Activated T-cell treated with anti-CD3 and anti-CD28 coated beads, Interleukin-2, amount 50 U/mL, for 1 hour (primary cell): ENCODE data around the gene MRLN.
"Not testable (repeated sequence)": the region's sequence is repeated elsewhere in the genome, so short reads cannot be mapped to it uniquely, and the experiment has no call there.

Source experiments
- DNase-seq: peaks from one replicate; pipeline ENCODE4 v3.0.0-alpha.2; 2020

MRLN gene

DNA sequence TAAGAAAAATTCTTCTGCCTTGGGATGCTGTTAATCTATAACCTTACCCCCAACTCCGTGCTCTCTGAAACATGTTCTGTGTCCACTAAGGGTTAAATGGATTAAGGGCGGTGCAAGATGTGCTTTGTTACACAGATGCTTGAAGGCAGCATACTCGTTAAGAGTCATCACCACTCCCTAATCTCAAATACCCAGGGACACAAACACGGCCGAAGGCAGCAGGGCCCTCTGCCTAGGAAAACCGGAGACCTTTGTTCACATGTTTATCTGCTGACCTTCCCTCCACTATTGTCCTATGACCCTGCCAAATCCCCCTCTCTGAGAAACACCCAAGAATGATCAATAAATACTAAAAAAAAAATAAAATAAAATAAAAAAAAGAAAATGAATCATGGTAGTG, 8.5 kb downstream of the MRLN start:
- not testable (repeated sequence) for DNase-seq

DNA sequence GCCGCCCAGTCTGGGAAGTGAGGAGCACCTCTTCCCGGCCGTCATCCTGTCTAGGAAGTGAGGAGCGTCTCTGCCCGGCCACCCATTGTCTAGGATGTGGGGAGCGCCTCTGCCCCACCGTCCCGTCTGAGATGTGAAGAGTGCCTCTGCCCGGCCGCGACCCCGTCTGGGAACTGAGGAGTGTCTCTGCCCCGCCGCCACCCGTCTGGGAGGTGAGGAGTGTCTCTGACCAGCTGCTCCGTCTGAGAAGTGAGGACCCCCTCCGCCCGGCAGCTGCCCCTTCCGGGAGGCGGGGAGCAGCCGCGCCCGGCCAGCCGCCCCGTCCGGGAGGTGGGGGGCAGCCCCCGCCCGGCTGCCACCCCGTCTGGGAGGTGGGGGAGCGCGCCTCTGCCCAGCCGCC, 9.1 kb downstream of the MRLN start:
- not testable (repeated sequence) for DNase-seq

DNA sequence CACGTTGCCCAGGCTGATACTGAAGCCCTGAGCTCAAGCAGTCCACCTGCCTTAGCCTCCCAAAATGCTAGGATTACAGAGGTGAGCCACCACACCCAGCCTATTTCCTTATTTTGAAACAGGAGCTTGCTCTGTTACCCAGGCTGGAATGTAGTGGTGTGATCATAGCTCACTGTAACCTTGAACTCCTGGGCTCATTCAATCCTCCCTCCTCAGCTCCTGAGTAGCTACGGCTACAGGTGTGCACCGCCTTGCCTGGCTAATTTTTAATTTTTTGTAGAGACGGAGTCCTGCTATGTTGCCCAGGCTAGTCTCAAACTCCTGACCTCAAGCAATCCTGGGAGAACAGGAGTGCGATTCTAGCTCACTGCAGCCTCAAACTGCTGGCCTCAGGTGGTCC, 11.7 kb downstream of the MRLN start:
- no peak for DNase-seq

DNA sequence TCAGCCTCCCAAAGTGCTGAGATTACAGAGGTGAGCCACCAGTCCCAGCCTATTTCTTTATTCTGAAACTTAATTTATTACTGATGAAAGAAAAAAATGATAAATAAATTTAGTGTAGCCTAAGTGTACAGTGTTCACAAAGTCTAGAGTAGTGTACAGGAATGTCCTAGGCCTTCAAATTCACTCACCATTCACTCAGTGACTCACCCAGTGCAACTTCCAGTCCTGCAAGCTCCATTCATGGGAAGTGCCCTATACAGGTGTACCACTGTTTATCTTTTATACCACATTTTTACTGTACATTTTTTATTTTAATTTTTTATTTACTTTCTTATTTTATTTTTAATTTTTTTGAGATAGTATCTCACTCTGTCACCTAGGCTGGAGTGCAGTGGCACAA, 12.2 kb downstream of the MRLN start:
- no peak for DNase-seq

DNA sequence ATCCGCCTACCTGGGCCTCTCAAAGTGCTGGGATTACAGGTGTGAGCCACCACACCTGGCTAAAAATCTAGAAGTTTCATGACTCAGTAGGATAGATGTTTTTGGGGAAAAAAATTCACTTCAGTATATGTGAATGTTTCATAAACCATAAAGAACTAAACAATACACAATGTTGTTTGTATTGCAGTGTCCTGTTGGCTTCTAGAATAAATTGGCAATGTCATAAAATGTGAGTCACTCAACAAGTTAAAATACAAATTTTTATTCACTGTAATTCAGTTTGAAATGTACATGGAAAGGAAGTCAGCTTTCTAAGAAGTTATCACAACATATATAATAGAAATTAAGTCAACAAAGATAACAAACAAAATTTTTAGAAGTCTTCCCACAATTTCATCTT, 16.5 kb downstream of the MRLN start:
- no peak for DNase-seq

DNA sequence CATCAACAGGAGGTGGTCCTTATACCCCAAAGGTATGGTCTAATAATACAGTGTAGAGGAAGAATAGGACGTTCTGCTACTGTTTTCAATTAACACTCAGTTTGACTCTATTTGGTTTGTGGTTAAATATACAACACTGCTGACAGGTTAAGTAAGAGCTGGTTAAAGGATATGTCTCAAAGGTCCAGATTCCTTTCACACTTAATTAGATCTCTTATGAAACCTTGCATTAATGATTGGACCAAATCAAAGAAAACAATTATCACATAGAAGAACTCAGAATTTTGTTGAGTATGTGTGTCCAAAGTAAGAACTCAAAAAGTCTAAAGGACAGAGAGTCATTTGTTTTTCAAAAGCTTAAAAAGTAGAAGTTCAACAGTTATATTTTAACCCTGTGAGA, 18.0 kb downstream of the MRLN start:
- no peak for DNase-seq

DNA sequence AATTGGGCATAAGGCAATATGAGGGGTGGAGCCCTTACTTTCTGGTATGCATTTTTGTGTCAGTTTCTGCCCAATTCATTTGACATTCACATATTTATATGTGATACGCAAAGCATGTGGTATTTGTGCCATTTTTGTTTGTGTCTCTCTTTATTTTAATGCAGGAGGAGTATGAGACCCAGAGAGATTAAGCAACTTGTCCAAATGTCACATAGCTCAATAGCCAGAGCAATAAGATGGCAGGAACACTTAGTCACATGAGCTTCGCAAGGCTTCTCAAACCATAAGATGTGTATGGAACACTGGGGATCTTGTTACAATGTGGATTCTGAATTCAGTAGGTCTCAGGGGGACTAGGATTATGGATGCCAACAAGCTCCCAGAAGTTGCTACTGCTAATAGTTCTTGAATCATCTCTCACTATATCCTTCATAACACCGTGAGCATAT, 19.2 kb downstream of the MRLN start:
- DNase-seq, result no peak

DNA sequence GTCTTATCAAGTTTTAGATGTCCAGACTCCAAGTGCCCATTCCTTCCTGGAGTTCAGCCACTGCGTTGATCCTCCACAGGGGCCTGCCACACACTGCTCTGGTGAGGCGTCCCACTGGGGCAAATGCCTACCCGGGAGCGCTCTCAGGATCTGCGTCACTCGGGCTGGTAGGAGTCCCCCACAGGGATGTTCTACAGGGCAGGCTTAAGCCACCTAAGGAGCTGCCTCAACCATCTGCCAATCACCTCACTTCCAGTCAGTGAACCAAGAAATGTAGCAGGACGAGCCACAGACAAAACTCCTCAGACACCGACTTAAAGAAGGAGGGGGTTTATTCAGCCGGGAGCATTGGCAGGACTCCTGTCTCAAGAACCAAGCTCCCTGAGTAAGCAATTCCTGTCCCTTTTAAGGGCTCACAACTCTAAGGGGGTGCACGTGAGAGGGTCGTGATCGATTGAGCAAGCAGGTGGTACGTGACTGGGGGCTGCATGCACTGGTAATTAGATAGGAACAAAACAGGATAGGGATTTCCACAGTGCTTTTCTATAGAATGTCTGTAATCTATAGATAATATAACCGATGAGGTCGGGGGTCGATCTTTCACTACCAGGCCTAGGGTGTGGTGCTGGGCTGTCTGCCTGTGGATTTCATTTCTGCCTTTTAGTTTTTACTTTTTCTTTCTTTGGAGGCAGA, 19.8 kb downstream of the MRLN start:
- DNase-seq, result not testable (repeated sequence)

DNA sequence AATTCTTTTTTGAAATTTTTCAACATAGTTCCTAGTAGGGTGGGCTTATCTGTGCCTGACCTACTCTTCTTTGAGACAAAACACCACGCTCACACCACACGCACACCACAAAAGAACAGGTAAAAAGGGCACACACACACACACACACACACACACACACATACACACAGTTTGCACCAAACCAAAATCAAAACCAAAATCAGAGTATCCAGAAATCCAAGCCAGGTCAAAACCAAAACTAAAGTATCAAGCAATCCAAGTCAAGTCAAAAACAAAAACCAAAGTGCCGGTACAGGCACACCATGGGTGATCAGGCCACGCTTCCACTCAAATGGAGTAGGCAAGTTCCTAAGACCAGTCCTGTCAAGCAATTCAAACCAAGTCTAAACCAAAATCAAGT, 20.4 kb downstream of the MRLN start:
- DNase-seq, result not testable (repeated sequence)

DNA sequence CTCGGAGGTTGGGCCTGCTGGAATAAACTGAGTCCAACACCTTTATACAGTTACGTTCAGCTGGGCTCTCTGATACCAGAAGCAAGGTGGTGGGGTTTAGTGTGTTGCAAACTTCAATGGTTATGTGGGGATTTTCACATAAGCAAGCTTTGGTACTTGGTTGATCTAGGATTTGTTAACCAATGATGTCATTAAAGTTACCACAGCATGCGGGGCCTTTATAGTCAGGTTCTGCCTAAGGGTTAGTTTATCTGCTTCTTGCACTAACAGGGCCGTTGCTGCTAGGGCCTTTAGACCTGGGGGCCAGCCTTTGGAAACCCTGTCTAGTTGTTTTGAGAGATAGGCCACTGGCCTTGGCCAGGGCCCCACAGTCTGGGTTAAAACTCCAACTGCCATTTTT, 24.1 kb downstream of the MRLN start:
- not testable (repeated sequence) for DNase-seq

DNA sequence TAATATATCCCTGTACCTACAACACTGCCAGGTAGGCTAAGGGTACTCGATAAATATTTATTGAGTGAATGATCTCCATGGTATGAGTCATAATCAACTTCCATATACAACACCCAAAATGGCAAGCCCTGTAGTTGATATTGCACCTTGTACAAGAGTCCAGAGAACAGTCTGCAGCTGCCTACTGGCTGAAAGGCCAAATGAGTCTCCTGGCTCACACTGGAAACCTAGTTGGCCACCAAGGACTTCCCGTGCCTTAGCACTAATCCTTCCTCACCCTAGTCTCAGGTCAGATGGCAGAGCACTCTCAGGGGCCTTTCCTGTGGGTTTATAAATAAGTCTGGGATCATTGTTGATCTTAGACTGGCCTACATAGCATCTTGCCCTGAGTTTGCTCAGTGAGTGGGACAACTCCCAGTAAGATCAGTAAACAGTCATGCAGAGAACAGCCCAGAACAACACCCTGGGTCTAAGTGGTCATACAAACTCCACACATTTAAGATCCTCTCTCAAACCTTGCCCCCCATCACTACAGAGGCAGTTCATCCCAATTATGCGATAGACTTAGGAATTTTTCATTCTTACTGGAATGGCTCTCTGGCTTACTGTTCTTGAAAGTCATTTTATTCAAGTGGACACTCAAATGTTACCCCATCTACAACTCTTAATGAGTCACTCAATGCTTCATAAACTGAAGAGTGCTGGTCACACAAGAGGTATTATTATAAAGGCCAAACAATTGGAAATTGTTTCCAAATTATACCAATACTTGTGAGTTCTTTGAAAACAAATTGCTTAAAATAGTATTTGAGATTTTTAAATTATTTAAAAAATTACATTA, 28.9 kb downstream of the MRLN start:
- no peak for DNase-seq

DNA sequence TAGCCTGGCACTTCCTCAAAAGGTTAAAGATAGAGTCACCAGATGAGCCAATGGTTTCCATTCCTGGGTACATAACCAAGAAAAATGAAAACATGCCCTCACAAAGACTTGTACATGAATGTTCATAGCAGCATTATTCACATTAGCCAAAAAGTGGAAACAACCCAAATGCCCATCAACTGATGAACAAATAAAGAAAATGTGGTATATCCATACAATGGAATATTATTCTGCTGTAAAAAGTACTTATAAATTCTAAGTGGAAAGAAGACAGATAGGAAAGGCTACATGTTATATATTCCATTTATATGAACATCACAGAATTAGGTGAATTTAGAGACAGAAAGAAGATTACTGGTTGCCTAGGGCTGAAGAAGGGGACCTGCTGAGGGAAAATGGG, 32.9 kb downstream of the MRLN start:
- no peak for DNase-seq

DNA sequence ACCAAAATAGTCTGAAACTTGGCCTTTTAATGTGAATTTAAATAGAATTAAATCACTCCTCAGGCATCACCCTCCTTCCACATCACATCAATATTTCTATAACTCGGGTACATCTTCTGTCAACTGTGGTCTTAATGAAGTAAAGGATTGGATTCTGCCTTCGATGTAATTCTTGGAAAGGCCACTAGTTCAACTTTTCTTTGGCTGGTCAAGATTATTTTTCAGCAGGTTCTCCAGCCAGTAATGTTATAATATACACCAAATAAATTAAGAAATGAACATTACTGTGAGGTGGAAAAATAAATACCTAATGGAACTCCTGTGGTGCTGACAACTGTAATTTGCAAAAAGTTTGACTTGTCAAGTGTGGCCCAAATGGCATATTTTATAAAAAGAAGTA, 33.9 kb downstream of the MRLN start:
- DNase-seq, result no peak

DNA sequence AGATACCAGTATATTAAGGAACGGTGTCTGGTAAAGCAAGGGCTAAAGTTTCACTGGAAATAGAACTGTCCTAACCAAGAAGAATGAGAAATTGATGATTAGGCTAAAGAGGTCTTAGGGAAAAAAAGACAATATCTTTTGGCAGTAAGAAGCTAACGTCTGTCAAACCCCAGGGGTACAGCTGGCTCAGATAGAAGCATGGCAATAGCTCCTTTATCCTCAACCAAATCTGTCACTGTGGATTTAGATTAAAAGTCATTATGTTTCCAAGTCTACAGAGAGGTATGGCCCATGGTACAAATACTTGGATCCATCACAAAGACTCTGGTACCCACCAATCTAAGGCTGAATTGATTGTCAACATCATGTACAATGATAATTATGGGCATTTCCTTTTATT, 35.0 kb downstream of the MRLN start:
- DNase-seq, result no peak

DNA sequence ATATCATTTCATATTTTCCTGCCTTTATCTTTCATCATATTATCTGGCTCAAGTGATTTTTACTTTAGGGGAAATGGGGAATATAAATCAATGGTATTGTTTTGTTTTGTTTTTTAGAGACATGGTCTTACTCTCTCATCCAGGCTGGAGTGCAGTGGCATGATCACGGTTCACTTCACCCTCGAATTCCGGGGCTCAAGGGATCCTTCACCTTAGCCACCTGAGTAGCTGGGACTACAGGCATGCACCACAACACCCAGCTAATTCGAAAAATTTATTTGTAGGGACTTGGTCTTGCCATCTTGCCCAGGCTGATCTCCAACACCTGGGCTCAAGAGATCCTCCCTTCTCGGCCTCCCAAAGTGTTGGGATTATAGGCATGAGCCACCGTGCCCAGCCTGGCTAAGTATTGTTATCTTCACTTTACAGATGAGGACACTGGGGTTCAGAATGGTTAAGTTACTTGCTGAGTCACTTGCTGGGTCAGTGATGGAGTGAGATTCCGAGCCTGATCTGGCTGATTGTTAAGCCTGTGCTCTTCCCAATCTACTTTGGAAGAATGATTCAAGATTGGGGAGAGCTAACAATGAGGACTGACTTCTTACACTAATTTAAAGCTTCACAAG, 39.9 kb downstream of the MRLN start:
- DNase-seq, result no peak

DNA sequence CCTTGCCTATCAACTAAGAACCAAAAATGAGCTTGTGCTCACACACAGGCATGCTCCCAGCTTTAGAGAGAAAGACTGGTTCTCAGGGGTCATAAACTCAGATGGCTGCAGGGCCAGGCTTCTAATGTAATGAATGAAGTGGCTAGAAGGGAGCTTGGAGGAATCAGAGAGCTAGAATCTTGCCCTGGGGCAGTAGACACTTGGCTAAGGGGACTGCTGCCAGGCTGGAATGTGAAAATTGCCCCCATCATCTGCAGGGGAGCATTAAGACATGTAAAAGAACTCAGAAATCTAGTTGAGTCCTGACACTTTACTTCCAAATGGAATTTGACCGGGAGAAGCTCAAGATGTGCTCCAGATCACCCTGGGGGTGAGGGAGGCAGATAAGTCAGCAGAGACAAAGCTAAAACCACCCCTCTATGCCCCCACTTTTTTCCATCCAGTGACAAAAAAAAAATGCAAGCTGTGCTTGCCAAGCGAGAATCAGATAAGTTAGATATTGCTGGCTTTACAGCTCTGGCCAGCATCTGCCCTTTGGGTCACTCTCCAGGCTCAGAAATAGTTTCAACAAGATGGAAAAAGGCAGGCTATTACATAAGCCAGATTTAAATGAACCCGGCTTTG, 41.3 kb downstream of the MRLN start:
- DNase-seq, result no peak

DNA sequence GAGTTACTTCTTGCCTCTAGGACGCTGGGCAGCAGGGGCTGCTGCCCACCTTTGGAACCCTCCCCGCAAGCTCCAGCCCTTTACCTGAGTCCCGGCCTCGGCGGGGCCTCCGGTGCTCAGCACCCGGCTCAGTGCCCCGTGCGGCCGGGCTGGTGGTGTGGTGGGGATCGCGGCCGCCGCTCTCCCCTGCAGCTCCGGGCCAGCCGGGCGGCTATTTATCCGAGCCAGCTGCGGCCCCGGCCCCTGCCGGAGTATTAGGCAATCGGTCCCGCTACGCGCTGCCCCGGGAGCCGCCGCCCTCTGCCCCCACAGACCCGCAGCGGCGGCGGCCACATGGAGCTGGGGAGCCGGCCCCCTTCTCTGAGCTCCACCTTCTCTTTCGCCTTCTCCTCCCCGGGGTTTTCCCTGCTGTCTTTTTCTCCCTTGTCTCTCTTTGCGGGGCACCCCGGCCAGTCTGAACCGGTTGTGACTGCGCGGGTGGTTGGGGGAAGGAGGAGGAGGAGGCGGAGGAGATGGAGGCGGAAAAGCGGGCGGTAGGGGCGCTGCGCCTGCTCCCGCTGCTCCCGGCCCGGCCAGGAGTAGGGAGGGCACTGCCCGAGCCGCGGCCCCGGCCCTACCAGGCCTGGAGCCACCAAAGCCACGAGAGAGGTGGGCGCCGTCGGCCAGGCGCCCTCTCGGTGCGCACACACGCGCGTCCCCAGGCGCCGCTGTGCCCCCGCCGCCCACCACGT, 43.7 kb downstream of the MRLN start, which contains the start of gene SLC16A9:
Gene SLC16A9, minus strand, starts transcription at position 456 of the 731 bp plus-strand sequence. CDS start 25,559 bp downstream, outside the sequence.
- DNase-seq, result no peak

DNA sequence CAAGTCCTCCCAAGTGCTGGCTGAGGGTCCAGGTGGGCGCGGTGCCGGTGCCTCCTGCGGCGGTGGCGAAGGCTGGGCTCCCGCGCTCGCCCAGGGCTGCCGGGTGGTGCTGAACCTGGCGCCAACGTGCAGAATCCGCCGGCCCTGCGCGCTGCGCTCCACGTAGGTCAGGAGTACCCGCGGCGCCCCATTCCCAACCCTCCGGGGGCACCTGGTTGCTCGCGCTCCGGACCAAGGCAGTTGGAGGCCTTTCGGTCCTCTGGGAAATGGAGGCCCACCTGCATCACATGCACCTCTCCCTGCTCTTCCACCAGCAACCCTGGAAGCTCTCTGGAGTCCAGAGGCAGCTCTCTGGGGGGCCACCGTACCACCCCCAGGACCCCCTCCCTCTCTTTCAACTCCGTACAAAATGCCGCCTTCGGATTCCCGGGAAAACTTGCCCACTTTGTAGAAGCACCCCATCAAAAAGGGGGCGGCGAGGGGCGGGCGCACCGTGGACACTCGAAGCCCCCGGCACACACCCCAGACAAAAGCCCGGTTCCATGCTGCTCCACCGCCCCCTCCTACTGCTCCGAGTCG, 44.4 kb downstream of the MRLN start:
- DNase-seq, result no peak

DNA sequence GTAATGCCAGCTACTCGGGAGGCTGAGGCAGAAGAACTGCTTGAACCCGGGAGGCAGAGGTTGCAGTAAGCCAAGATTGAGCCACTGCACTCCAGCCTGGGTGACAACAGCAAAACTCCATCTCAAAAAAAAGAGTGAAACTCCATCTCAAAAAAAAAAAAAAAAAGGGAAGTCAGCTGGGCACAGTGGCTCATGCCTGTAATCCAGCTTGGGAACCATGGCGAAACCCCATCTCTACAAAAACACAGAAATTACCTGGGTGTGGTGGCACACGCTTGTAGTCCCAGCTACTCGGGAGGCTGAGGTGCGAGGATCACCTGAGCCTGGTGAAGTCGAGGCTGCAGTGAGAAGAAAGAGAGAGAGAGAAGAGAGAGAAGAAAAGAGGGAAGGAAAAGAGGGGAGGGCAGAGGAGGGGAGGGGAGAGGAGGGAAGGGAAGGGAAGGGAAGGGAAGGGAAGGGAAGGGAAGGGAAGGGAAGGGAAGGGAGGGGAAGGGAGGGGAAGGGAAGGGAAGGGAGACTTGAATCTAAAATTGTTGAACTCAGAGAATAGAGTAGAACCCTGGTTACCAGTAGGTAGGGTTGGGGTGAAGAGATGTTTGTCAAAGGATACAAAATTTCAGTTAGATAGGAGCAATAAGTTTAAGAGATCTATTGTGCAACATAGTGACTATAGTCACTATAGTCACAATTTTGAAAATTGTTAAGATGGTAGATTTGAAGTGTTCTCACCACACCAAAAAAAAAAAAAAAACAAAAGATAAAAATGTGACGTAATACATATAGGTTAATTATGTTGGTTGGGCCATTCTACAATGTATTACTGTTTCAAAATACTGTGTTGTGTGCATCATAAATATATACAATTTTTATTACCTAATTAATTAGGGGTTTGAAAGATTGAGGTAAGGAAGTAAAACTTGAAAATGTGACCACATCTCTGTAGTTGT, 46.1 kb downstream of the MRLN start:
- DNase-seq, result no peak

DNA sequence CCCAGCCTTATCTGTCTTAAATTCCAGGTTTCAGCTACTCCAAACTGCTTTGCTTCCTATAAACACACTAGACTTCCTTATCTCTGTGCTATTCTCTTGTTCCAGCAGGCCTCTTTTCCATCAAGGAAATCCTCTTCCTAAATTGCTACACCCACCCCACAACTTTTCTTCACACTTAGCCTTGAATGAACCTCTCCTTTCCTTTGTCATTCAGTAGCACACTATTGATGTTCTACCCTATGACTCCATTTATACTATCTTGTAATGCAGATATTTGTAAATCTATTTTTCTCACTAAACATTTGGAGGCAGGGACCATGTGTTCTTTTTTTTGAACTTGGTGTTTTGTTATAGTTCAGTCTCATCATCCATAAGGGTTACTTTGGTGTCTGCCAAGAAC, 47.3 kb downstream of the MRLN start:
- no peak for DNase-seq

DNA sequence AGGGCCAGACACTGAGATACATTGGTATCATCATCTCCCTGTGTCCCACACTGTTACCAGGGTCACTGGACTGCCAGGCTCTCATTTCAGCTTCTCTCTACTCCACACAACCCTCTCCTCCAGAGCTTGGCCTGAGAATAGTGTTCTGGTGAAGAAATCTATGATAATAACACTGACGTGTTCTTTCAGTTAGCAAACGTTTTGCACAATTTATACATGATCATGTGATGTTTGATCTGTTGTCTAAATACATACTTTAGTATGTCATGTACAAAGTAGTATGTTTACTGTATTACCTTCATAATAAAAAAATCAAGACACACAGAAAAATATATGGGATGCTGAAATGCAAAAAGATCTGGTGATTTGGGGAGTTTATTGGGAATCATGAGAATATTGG, 48.6 kb downstream of the MRLN start:
- no peak for DNase-seq
